Sigmoid colon (tissue), 4 donors: ENCODE data around the gene IFNGR1.

Experiments
- EP300 ChIP-seq, 4 donors: sonication (generic); formaldehyde crosslinking; IDR thresholded peaks; one replicate each; pipeline ENCODE4 v1.6.1; 2017; ENCODE audit warnings: antibody characterized with exemption in 4 of 4
- TF ChIP-seq, protein P1 (sequence below), 4 experiments: fragments of 450-650 bp in 3 of 4; fragments of 200-600 bp in 1 of 4; IDR thresholded peaks; one replicate each; pipeline ENCODE4 v1.5.1; 2016 to 2019; ENCODE audit warnings: antibody characterized with exemption in 4 of 4, mild to moderate bottlenecking in 3 of 4, moderate library complexity in 2 of 4

- TF ChIP-seq, protein P1, sequence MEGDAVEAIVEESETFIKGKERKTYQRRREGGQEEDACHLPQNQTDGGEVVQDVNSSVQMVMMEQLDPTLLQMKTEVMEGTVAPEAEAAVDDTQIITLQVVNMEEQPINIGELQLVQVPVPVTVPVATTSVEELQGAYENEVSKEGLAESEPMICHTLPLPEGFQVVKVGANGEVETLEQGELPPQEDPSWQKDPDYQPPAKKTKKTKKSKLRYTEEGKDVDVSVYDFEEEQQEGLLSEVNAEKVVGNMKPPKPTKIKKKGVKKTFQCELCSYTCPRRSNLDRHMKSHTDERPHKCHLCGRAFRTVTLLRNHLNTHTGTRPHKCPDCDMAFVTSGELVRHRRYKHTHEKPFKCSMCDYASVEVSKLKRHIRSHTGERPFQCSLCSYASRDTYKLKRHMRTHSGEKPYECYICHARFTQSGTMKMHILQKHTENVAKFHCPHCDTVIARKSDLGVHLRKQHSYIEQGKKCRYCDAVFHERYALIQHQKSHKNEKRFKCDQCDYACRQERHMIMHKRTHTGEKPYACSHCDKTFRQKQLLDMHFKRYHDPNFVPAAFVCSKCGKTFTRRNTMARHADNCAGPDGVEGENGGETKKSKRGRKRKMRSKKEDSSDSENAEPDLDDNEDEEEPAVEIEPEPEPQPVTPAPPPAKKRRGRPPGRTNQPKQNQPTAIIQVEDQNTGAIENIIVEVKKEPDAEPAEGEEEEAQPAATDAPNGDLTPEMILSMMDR (IDR thresholded peaks at IDR 0.05), result no peak
- TF ChIP-seq EP300 (IDR thresholded peaks at IDR 0.05), result no peak
These were observed 18.4 kb upstream of the IFNGR1 start for GRCh38 chr6:137237413-137238170.
